Myocyte (in vitro differentiated cells): ENCODE results near the gene MBD3L1. TPM values are rescaled to one million over a fixed set of nuclear protein-coding genes. Genes with fewer than 3 reads are reported as not detected.

Source experiments
- DNase-seq: peaks from one replicate; pipeline ENCODE4 v3.0.0-alpha.2; 2012; ENCODE audit warnings: low read depth
- total RNA-seq: library from RNA; depleted of rRNA; stranded (reverse); fragments of >200 nt; gene quantifications from 2 replicates; pipeline ENCODE4 v1.2.3, GENCODE V29; 2014

Gene MBD3L1
- total RNA-seq, 1 donor from 2014 or later, result not detected

DNA sequence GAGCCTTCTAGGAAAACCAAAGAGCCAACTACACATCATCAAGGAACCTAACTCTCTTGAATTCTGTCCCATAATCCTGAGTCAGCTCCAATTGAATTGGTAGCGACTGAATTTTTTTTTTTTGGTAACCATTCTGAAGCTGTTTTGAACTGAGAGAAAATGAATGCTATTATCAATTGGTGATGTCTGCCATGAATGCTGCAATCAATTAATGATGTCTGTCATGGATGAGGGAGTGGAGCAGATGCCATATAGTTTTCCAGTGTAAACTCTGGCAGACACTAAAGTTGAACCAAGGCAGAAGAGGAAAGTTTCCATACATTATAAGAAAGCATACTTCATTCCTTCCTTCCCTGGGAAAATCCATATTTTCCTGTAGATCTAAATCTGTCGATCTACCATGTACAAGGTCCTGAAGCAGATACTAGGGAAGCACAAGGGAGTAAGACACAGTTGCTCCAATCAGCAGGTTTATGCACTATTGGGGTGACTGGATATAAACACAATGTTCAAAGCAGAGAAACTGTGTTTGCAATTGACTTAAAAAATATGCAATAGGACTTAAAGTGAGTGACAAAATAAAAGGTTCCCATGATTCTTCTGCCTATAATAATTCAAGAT is 48.8 kb downstream of the MBD3L1 start:
- no peak for DNase-seq

GRCh38 chr19:8881512-8881911 is 49.3 kb downstream of the MBD3L1 start:
- DNase-seq, result no peak

GRCh38 chr19:8884416-8884815 is 52.2 kb downstream of the MBD3L1 start:
- DNase-seq, result no peak

GRCh38 chr19:8887364-8887763 is 55.2 kb downstream of the MBD3L1 start:
- no peak for DNase-seq

DNA sequence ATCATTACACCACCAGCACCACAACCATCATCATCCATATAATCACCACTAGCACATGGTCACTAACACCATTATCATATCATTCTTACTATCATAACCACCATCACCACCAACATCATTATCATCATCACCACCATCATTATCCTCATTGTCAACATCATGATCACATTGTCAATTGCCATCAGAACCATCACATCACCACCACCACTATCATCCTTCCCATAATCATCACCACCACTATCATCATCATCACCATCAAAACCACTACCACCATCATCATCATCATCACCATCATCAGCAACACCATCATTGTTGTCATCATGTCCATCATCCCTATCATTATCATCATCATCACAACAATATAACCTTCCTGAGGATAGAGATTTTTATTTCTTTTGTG is 58.1 kb downstream of the MBD3L1 start:
- DNase-seq, result no peak

Other genes starting within 250 kb of the MBD3L1 start
- 0.83 TPM in 1 of 2 replicates, not detected in the other for gene ADAMTS10, start 221.7 kb upstream of the MBD3L1 start, total RNA-seq
- not detected in 2 replicates for gene NFILZ, start 201.7 kb upstream of the MBD3L1 start, total RNA-seq
- gene ACTL9, start 133.6 kb upstream of the MBD3L1 start, total RNA-seq, result not detected in 2 replicates
- gene OR2Z1, start 110.7 kb upstream of the MBD3L1 start, total RNA-seq, result not detected in 2 replicates
- gene ZNF558, start 73 bp upstream of the MBD3L1 start, total RNA-seq, result 33.3 and 34.0 TPM in 2 replicates
- not detected in 2 replicates for gene MUC16, start 178.0 kb downstream of the MBD3L1 start, total RNA-seq